ENCODE results near the gene OPCML.

DNA sequence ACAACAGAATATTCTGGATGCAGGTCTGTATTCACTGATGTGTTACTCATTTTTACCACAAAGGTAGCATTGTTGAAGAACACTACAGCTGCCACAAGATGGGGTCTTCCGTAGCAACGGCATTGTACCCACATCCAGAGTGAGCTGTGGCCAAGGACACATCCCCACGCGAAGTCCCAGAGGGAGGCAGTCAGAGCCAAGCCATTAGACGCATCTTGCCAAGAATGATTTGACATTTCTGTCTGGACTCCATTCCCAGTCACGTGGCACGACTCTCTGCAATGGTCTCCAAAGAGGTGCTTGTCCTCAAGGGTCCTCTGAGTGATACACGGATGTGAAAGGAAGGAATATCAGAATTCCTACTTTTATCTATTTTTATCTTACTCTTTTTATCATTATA is 15.5 kb downstream of the OPCML start:
- TF ChIP-seq, protein P1, sequence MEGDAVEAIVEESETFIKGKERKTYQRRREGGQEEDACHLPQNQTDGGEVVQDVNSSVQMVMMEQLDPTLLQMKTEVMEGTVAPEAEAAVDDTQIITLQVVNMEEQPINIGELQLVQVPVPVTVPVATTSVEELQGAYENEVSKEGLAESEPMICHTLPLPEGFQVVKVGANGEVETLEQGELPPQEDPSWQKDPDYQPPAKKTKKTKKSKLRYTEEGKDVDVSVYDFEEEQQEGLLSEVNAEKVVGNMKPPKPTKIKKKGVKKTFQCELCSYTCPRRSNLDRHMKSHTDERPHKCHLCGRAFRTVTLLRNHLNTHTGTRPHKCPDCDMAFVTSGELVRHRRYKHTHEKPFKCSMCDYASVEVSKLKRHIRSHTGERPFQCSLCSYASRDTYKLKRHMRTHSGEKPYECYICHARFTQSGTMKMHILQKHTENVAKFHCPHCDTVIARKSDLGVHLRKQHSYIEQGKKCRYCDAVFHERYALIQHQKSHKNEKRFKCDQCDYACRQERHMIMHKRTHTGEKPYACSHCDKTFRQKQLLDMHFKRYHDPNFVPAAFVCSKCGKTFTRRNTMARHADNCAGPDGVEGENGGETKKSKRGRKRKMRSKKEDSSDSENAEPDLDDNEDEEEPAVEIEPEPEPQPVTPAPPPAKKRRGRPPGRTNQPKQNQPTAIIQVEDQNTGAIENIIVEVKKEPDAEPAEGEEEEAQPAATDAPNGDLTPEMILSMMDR (IDR thresholded peaks at IDR 0.05; ENCODE audit: low read length) = no peak
- no peak for TF ChIP-seq EZH2 (optimal IDR thresholded peaks at IDR 0.05; ENCODE audit: low read depth, low read length)
